ENCODE results near the gene ADCY9. TPM values are rescaled to one million over a fixed set of nuclear protein-coding genes. Genes with fewer than 3 reads are reported as not detected.

ADCY9 gene
- polyA plus RNA-seq, 2 of the 4 experiments (the other 2 are of a cell fraction), result 6.2 to 7.6 TPM

DNA sequence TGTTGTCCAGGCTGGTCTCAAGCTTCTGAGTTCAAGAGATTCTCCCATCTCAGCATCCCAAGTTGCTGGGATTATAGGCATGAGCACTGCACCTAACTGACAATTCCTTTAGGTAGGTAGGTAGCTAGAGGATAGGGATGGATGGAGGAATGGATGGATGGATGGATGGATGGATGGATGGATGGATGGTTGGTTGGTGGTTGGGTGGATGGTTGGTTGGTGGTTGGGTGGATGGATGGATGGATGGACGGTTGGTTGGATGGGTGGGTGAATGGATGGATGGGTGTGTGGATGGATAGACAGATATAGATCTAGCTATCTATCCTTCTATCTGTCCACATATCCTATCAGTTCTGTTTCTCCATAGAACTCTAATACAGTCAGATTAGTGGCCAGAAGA is 19.3 kb upstream of the ADCY9 start:
- ChIA-PET CTCF (interaction anchor here (1.3 kb wide), 1 partner anchor 196 kb away, joined by 3 read pairs; no protein-coding TSS in a partner anchor), POLR2A (no interaction called here)
- FAIRE-seq (no peak), DNase-seq (ENCODE audit: low read depth in 1 of 2, low spot score in 1 of 2) (no peak), ATAC-seq (no peak)
- no peak overlapping the region for H3K27ac ChIP-seq
- H3K4me1 ChIP-seq, result peaks cover 7% of the 10 kb centered on the region; the same call in 2 of the 3 replicates
- H3K4me3 ChIP-seq, result no peak overlapping the region
- peaks cover 7% of the 10 kb centered on the region; the same call in 1 of the 3 replicates for H3K9me3 ChIP-seq
- WGBS (ENCODE audit: missing lambda C conversion rate), result 83% methylated on average over 1 of the region's 1 CpG
- TF ChIP-seq, protein P1, sequence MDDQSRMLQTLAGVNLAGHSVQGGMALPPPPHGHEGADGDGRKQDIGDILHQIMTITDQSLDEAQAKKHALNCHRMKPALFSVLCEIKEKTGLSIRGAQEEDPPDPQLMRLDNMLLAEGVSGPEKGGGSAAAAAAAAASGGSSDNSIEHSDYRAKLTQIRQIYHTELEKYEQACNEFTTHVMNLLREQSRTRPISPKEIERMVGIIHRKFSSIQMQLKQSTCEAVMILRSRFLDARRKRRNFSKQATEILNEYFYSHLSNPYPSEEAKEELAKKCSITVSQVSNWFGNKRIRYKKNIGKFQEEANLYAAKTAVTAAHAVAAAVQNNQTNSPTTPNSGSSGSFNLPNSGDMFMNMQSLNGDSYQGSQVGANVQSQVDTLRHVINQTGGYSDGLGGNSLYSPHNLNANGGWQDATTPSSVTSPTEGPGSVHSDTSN (IDR thresholded peaks at IDR 0.05), result no peak
- TF ChIP-seq, protein P2, sequence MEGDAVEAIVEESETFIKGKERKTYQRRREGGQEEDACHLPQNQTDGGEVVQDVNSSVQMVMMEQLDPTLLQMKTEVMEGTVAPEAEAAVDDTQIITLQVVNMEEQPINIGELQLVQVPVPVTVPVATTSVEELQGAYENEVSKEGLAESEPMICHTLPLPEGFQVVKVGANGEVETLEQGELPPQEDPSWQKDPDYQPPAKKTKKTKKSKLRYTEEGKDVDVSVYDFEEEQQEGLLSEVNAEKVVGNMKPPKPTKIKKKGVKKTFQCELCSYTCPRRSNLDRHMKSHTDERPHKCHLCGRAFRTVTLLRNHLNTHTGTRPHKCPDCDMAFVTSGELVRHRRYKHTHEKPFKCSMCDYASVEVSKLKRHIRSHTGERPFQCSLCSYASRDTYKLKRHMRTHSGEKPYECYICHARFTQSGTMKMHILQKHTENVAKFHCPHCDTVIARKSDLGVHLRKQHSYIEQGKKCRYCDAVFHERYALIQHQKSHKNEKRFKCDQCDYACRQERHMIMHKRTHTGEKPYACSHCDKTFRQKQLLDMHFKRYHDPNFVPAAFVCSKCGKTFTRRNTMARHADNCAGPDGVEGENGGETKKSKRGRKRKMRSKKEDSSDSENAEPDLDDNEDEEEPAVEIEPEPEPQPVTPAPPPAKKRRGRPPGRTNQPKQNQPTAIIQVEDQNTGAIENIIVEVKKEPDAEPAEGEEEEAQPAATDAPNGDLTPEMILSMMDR (IDR thresholded peaks at IDR 0.05), result no peak
- TF ChIP-seq NPAS2 (CRISPR knock-in tag; IDR thresholded peaks at IDR 0.05; ENCODE audit: borderline replicate concordance) (no peak), SMC3 (IDR thresholded peaks at IDR 0.05) (no peak), FOXS1 (CRISPR knock-in tag; IDR thresholded peaks at IDR 0.05) (no peak), TFCP2L1 (CRISPR knock-in tag; IDR thresholded peaks at IDR 0.05) (no peak), RARB (CRISPR knock-in tag; IDR thresholded peaks at IDR 0.05) (no peak), CBX2 (IDR thresholded peaks at IDR 0.05; ENCODE audit: borderline replicate concordance, low read depth) (no peak), MYC (IDR thresholded peaks at IDR 0.05; ENCODE audit: borderline replicate concordance, low read length) (no peak), JUN (IDR thresholded peaks at IDR 0.05) (no peak), POLR2AphosphoS2 (conservative IDR thresholded peaks at IDR 0.05; ENCODE audit: low read length) (no peak), RNF2 (IDR thresholded peaks at IDR 0.05; ENCODE audit: borderline replicate concordance, low read depth) (no peak), NFE2L2 (conservative IDR thresholded peaks at IDR 0.05; ENCODE audit: low read length) (no peak), POLR2A (IDR thresholded peaks at IDR 0.05; ENCODE audit: low read length) (no peak), SREBF2 (IDR thresholded peaks at IDR 0.05) (no peak)
- TF ChIP-seq, protein P3, sequence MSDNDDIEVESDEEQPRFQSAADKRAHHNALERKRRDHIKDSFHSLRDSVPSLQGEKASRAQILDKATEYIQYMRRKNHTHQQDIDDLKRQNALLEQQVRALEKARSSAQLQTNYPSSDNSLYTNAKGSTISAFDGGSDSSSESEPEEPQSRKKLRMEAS (IDR thresholded peaks at IDR 0.05), result no peak
- TF ChIP-seq, protein P4, sequence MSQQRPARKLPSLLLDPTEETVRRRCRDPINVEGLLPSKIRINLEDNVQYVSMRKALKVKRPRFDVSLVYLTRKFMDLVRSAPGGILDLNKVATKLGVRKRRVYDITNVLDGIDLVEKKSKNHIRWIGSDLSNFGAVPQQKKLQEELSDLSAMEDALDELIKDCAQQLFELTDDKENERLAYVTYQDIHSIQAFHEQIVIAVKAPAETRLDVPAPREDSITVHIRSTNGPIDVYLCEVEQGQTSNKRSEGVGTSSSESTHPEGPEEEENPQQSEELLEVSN (IDR thresholded peaks at IDR 0.05; ENCODE audit: borderline replicate concordance, low read depth), result no peak
- TF ChIP-seq, protein P5, sequence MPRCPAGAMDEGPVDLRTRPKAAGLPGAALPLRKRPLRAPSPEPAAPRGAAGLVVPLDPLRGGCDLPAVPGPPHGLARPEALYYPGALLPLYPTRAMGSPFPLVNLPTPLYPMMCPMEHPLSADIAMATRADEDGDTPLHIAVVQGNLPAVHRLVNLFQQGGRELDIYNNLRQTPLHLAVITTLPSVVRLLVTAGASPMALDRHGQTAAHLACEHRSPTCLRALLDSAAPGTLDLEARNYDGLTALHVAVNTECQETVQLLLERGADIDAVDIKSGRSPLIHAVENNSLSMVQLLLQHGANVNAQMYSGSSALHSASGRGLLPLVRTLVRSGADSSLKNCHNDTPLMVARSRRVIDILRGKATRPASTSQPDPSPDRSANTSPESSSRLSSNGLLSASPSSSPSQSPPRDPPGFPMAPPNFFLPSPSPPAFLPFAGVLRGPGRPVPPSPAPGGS (IDR thresholded peaks at IDR 0.05), result no peak
- TF ChIP-seq, protein P6, sequence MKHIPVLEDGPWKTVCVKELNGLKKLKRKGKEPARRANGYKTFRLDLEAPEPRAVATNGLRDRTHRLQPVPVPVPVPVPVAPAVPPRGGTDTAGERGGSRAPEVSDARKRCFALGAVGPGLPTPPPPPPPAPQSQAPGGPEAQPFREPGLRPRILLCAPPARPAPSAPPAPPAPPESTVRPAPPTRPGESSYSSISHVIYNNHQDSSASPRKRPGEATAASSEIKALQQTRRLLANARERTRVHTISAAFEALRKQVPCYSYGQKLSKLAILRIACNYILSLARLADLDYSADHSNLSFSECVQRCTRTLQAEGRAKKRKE (CRISPR knock-in tag; IDR thresholded peaks at IDR 0.05; ENCODE audit: low read depth), result no peak
- TF ChIP-seq, protein P7, sequence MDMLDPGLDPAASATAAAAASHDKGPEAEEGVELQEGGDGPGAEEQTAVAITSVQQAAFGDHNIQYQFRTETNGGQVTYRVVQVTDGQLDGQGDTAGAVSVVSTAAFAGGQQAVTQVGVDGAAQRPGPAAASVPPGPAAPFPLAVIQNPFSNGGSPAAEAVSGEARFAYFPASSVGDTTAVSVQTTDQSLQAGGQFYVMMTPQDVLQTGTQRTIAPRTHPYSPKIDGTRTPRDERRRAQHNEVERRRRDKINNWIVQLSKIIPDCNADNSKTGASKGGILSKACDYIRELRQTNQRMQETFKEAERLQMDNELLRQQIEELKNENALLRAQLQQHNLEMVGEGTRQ (IDR thresholded peaks at IDR 0.05), result no peak
- H3K4me2 ChIP-seq, result no peak overlapping the region

DNA sequence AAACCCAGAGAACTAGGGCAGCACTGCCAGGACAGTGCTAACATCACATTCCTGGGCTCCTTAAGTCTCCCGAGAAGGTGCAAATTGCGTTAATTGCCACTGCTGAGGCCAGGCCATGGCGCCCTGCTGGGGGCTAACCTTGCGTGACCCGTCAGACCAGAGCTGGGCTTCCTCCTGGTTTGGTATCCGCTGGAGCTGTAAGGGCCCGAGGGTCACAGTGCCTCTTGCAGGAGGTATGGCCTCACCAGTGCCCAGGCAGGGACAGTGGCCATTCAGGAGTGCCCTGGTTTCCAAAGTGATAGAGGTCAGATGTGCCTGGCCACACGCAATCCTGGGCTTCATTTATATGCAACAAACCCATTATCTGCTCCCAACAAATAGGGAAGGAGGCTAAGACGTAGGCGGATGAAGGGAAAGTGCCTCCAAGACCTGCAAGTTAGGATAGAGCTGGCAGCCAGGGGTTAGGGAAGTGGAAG is 17.7 kb upstream of the ADCY9 start:
- peaks cover 7% of the 10 kb centered on the region; the same call in 2 of the 3 replicates for H3K4me1 ChIP-seq
- ChIA-PET POLR2A (no interaction called here), CTCF (interaction anchor here (1.1 kb wide), 1 partner anchor 14 kb away, joined by 3 read pairs; no protein-coding TSS in a partner anchor)
- H3K9me3 ChIP-seq, result peaks cover 2% of the 10 kb centered on the region; the same call in 1 of the 3 replicates
- TF ChIP-seq TFCP2L1 (CRISPR knock-in tag; IDR thresholded peaks at IDR 0.05) (no peak), BHLHE40 (IDR thresholded peaks at IDR 0.05; ENCODE audit: low read depth, low read length) (no peak), CHD2 (IDR thresholded peaks at IDR 0.05; ENCODE audit: low read length, partially characterized antibody) (no peak), RARB (CRISPR knock-in tag; IDR thresholded peaks at IDR 0.05) (no peak), SREBF2 (IDR thresholded peaks at IDR 0.05) (no peak), EHF (CRISPR knock-in tag; IDR thresholded peaks at IDR 0.05) (no peak), TP53 (CRISPR knock-in tag; IDR thresholded peaks at IDR 0.05) (no peak), EHMT2 (IDR thresholded peaks at IDR 0.05; ENCODE audit: low read depth) (no peak), RCOR1 (IDR thresholded peaks at IDR 0.05; ENCODE audit: low read depth, low read length) (no peak), NR3C1 (IDR thresholded peaks at IDR 0.05) (no peak), FOSB (CRISPR knock-in tag; IDR thresholded peaks at IDR 0.05) (no peak), POLR2AphosphoS2 (conservative IDR thresholded peaks at IDR 0.05; ENCODE audit: low read length) (no peak), HEYL (CRISPR knock-in tag; IDR thresholded peaks at IDR 0.05) (no peak), JUN (IDR thresholded peaks at IDR 0.05) (no peak)
- TF ChIP-seq, protein P1 (IDR thresholded peaks at IDR 0.05), result no peak
- DNase-seq (ENCODE audit: low read depth in 1 of 2, low spot score in 1 of 2), result no peak
- 88% methylated on average over 10 of the region's 10 CpGs for WGBS (ENCODE audit: missing lambda C conversion rate)
- no peak for FAIRE-seq
- ATAC-seq, result no peak
- H3K27ac ChIP-seq, result no peak overlapping the region
- H3K4me2 ChIP-seq, result no peak overlapping the region
- no peak overlapping the region for H3K4me3 ChIP-seq

Data from A549 (cell line).